K562 (cell line): ENCODE data around the gene GSDME. TPM values are rescaled to one million over a fixed set of nuclear protein-coding genes. Genes with fewer than 3 reads are reported as not detected.

Source experiments
- ATAC-seq: fragments of 200-7000 bp; cut with Tn5 transposase; 3 replicates; pipeline ENCODE4 v1.9.1; 2020; ENCODE audit warnings: moderate library complexity
- BruUV-seq: library from RNA; stranded (reverse); fragments of 400-500 nt; replicated peaks from 2 replicates; lab custom pipeline; 2021; lab: Mats Ljungman, UMichigan
- CTCF ChIA-PET: fragments of 300-600 bp; formaldehyde crosslinking; extraction: SDS; loops from one replicate; lab custom pipeline; 2021; ENCODE audit warnings: low intra/inter-chr PET ratio; lab: Yijun Ruan, JAX
- POLR2A ChIA-PET: fragments of 300-600, 350-650 bp; sonication (Branson Sonifier 250); formaldehyde crosslinking; extraction: SDS; loops from one replicate; lab custom pipeline; 2021; ENCODE audit warnings: antibody characterized with exemption, inconsistent platforms; lab: Yijun Ruan, JAX
- DNase-seq, 4 experiments: peaks; one replicate each; pipeline versions ENCODE4 v3.0.0 to v3.0.0-alpha.2; 2011 to 2018; ENCODE audit warnings: low spot score in 3 of 4, mixed read lengths in 3 of 4; ENCODE audit errors: extremely low read depth in 1 of 4
- FAIRE-seq: peaks from 2 replicates; lab custom pipeline; 2011; peaks lifted over from hg19 to GRCh38; lab: Jason Lieb, UNC
- H2AFZ ChIP-seq: 2 replicates; pipeline ENCODE4 v1.6.0; 2011; ENCODE audit warnings: low read depth, low read length, control low read depth, inconsistent platforms
- H3K27ac ChIP-seq: fragments of 200-600 bp; 3 replicates; pipeline ENCODE4 v1.8.0; 2011; ENCODE audit warnings: low read depth, mild to moderate bottlenecking, control low read depth, inconsistent platforms, low read length, moderate library complexity, mixed read lengths; ENCODE audit errors: extremely low read depth
- H3K27me3 ChIP-seq, 2 experiments: fragments of 300-600 bp in 1 of 2; 2 replicates in 1 of 2; 3 replicates in 1 of 2; pipeline versions ENCODE4 v1.6.0 to v1.8.0; 2011; ENCODE audit warnings: inconsistent platforms in 2 of 2, low read length in 2 of 2, mild to moderate bottlenecking in 1 of 2, mixed read lengths in 1 of 2, moderate library complexity in 1 of 2; ENCODE audit not compliant: control insufficient read depth in 2 of 2, insufficient read depth in 2 of 2
- H3K36me3 ChIP-seq: fragments of 300-600 bp; 3 replicates; pipeline ENCODE4 v1.8.0; 2011; ENCODE audit warnings: mild to moderate bottlenecking, low read length, inconsistent platforms; ENCODE audit not compliant: control insufficient read depth, insufficient read depth
- H3K4me1 ChIP-seq, 2 experiments: fragments of 200-600 bp in 1 of 2; replicated peaks in 1 of 2; 2 replicates in 1 of 2; 3 replicates in 1 of 2; pipeline versions ENCODE4 v1.5.1 to v1.8.0; 2011; ENCODE audit warnings: inconsistent platforms in 2 of 2, low read length in 2 of 2, mild to moderate bottlenecking in 1 of 2, mixed read lengths in 1 of 2, moderate library complexity in 1 of 2; ENCODE audit not compliant: control insufficient read depth in 2 of 2, insufficient read depth in 2 of 2
- H3K4me2 ChIP-seq: 2 replicates; pipeline ENCODE4 v1.6.1; 2011; ENCODE audit warnings: low read length, control low read depth, inconsistent platforms, mixed read lengths; ENCODE audit not compliant: insufficient read depth
- H3K4me3 ChIP-seq: fragments of 200-600 bp; sonication (generic), shearing (Covaris generic); 2 replicates; pipeline ENCODE4 v1.5.1; 2016; ENCODE audit warnings: control low read depth, inconsistent platforms
- H3K79me2 ChIP-seq: fragments of 200-600 bp; 3 replicates; pipeline ENCODE4 v1.8.0; 2011; ENCODE audit warnings: low read length, inconsistent platforms; ENCODE audit not compliant: control insufficient read depth, insufficient read depth
- H3K9ac ChIP-seq, 2 experiments: 2 replicates each; pipeline versions ENCODE4 v1.6.0 to v1.6.1; 2011; ENCODE audit warnings: low read depth in 2 of 2, low read length in 2 of 2, control low read depth in 1 of 2, inconsistent platforms in 1 of 2, mild to moderate bottlenecking in 1 of 2, mixed read lengths in 1 of 2; ENCODE audit not compliant: insufficient read depth in 1 of 2
- H3K9me1 ChIP-seq: one replicate; pipeline ENCODE4 v1.6.0; 2011; ENCODE audit warnings: inconsistent platforms, mild to moderate bottlenecking, low read length, moderate library complexity; ENCODE audit not compliant: control insufficient read depth, insufficient read depth
- H3K9me3 ChIP-seq: replicated peaks from 2 replicates; pipeline ENCODE4 v1.5.1; 2011; ENCODE audit warnings: low read depth, low read length, inconsistent platforms; ENCODE audit not compliant: control insufficient read depth, insufficient read depth
- H4K20me1 ChIP-seq: replicated peaks from 2 replicates; pipeline ENCODE4 v1.6.1; 2011; ENCODE audit warnings: low read length, inconsistent platforms, mixed read lengths; ENCODE audit not compliant: control insufficient read depth, insufficient read depth
- ATF1 ChIP-seq, 2 experiments: fragments of 450-650 bp in 1 of 2; IDR thresholded peaks; 2 replicates each; pipeline ENCODE4 v1.6.1; 2016; ENCODE audit warnings: missing compliant biosample characterization in 1 of 2, missing genetic modification characterization in 1 of 2
- ATF7 ChIP-seq: fragments of 450-650 bp; IDR thresholded peaks from 2 replicates; pipeline ENCODE4 v1.7.1; 2014; ENCODE audit warnings: mild to moderate bottlenecking, moderate library complexity
- BRD9 ChIP-seq: fragments of 450-650 bp; IDR thresholded peaks from 2 replicates; pipeline ENCODE4 v1.6.1; 2018; ENCODE audit warnings: low read depth; ENCODE audit not compliant: partially characterized antibody
- CAMTA2 ChIP-seq: fragments of 250-450 bp; sonication (Bioruptor Pico); conservative IDR thresholded peaks from 2 replicates; pipeline ENCODE4 v1.5.1; 2022
- CCAR2 ChIP-seq: fragments of 200-400 bp; formaldehyde crosslinking; IDR thresholded peaks from 2 replicates; pipeline ENCODE4 v1.6.1; 2017; ENCODE audit warnings: mild to moderate bottlenecking, low read depth, low read length
- CEBPG ChIP-seq, 3 experiments: fragments of 200-800 bp in 1 of 3; sonication (Bioruptor generic) in 1 of 3; sonication (generic) in 1 of 3; formaldehyde crosslinking in 1 of 3; IDR thresholded peaks in 2 of 3; conservative IDR thresholded peaks in 1 of 3; 2 replicates each; pipeline versions ENCODE4 v1.6.1 to v1.8.0; 2016 to 2022; ENCODE audit warnings: missing compliant biosample characterization in 2 of 3, missing genetic modification characterization in 2 of 3, mild to moderate bottlenecking in 1 of 3, missing genetic modification reagents in 1 of 3
- ELK3 ChIP-seq: fragments of 450-650 bp; formaldehyde crosslinking; IDR thresholded peaks from 2 replicates; pipeline ENCODE4 v1.4.0; 2020; ENCODE audit warnings: mild to moderate bottlenecking
- FOSL1 ChIP-seq: fragments of 200-800 bp; sonication (Bioruptor generic); conservative IDR thresholded peaks from 2 replicates; pipeline ENCODE4 v1.6.1; 2016; ENCODE audit warnings: missing genetic modification characterization, missing compliant biosample characterization
- GTF2E2 ChIP-seq: fragments of 200-800 bp; sonication (Bioruptor generic); IDR thresholded peaks from 2 replicates; pipeline ENCODE4 v1.6.1; 2016; ENCODE audit warnings: missing genetic modification characterization, missing compliant biosample characterization
- L3MBTL2 ChIP-seq: fragments of 450-650 bp; IDR thresholded peaks from 2 replicates; pipeline ENCODE4 v1.6.1; 2016; ENCODE audit warnings: mild to moderate bottlenecking, moderate library complexity
- LEF1 ChIP-seq: fragments of 450-650 bp; IDR thresholded peaks from 2 replicates; pipeline ENCODE4 v1.6.1; 2016; ENCODE audit warnings: mild to moderate bottlenecking
- NBN ChIP-seq: fragments of 450-650 bp; IDR thresholded peaks from 2 replicates; pipeline ENCODE4 v1.6.1; 2016; ENCODE audit warnings: low read depth, mild to moderate bottlenecking
- NCOA2 ChIP-seq, 2 experiments: fragments of 450-650 bp; IDR thresholded peaks; 2 replicates each; pipeline ENCODE4 v1.6.1; 2018; ENCODE audit warnings: mild to moderate bottlenecking in 2 of 2, moderate library complexity in 1 of 2; ENCODE audit not compliant: partially characterized antibody in 2 of 2
- NCOR1 ChIP-seq: fragments of 450-650 bp; IDR thresholded peaks from 2 replicates; pipeline ENCODE4 v1.6.1; 2016; ENCODE audit warnings: mild to moderate bottlenecking, moderate library complexity
- OTX1 ChIP-seq: fragments of 450-650 bp; formaldehyde crosslinking; IDR thresholded peaks from 2 replicates; pipeline ENCODE4 v1.4.0; 2022; ENCODE audit warnings: mild to moderate bottlenecking
- STAT5B ChIP-seq: fragments of 250-450 bp; sonication (Bioruptor Pico); IDR thresholded peaks from 2 replicates; pipeline ENCODE4 v1.8.0; 2021; ENCODE audit warnings: mild to moderate bottlenecking, inconsistent platforms
- TEAD2 ChIP-seq: fragments of 450-650 bp; IDR thresholded peaks from 2 replicates; pipeline ENCODE4 v1.6.1; 2016; ENCODE audit warnings: missing genetic modification characterization, control low read depth, missing compliant biosample characterization
- ZBTB17 ChIP-seq: fragments of 450-650 bp; formaldehyde crosslinking; IDR thresholded peaks from 2 replicates; pipeline ENCODE4 v1.4.0; 2020; ENCODE audit warnings: mild to moderate bottlenecking
- ZEB2 ChIP-seq: fragments of 450-650 bp; IDR thresholded peaks from 2 replicates; pipeline ENCODE4 v1.6.1; 2016
- ZNF23 ChIP-seq: fragments of 250-450 bp; sonication (Bioruptor Pico); IDR thresholded peaks from 2 replicates; pipeline ENCODE4 v1.4.0; 2020; ENCODE audit warnings: mild to moderate bottlenecking
- WGBS: fragments of 100-300 bp; shearing (Covaris generic); methylation state at CpG from one replicate; pipeline ENCODE4 v1.1.6; 2016; ENCODE audit warnings: low coverage, mixed read lengths; ENCODE audit not compliant: insufficient coverage; ENCODE audit errors: missing lambda C conversion rate; 5-methylcytosine and 5-hydroxymethylcytosine counted together
- in situ Hi-C: fragments of 300-500 bp; cut with MboI; formaldehyde crosslinking; loops from 4 replicates; pipeline ENCODE4 v1.15.0; 2018; ENCODE audit warnings: inconsistent platforms, mixed read lengths
- intact Hi-C: fragments of 100-400 bp; cut with micrococcal nuclease; formaldehyde crosslinking; loops from 2 replicates; pipeline ENCODE4 v1.14.2; 2022
- polyA plus RNA-seq, 8 experiments: library from polyadenylated mRNA; depleted of rRNA in 4 of 8; stranded (reverse) in 5 of 8; unstranded in 3 of 8; fragments of >200 nt; fragmentation: Nextera tagmentation in 2 of 8; fragmentation: Illumina TruSeq in 1 of 8; extraction: Ambion mirVana in 2 of 8; extraction: Trizol in 1 of 8; gene quantifications; 2 replicates each; pipeline versions ENCODE4 v1.2.1 to v1.2.3, GENCODE V29; 2011 to 2014; ENCODE audit warnings: inconsistent platforms in 1 of 8, missing spikeins in 1 of 8
- total RNA-seq, 7 experiments: library from RNA; depleted of rRNA in 6 of 7; stranded (reverse); fragments of >200 nt in 6 of 7; fragmentation: Illumina TruSeq in 2 of 7; extraction: Trizol in 2 of 7; gene quantifications; 2 replicates each; pipeline versions ENCODE4 v1.2.1 to v1.2.3, GENCODE V29; 2011 to 2021; ENCODE audit warnings: low replicate concordance in 1 of 7
- TF ChIP-seq, protein P1 (sequence below): sonication (generic); formaldehyde crosslinking; IDR thresholded peaks from 2 replicates; pipeline ENCODE4 v1.9.0; 2022; ENCODE audit warnings: mild to moderate bottlenecking, missing genetic modification reagents
- TF ChIP-seq, protein P2 (sequence below): fragments of 250-450 bp; sonication (Bioruptor Pico); IDR thresholded peaks from 2 replicates; pipeline ENCODE4 v1.5.1; 2021; ENCODE audit warnings: mild to moderate bottlenecking

The GSDME gene
- total and polyA plus RNA-seq, 9 of the 15 experiments (the other 6 are each of a cell fraction or from before 2014, with no cell fraction given) = 0.37 to 1.9 (median 0.62) TPM

DNA sequence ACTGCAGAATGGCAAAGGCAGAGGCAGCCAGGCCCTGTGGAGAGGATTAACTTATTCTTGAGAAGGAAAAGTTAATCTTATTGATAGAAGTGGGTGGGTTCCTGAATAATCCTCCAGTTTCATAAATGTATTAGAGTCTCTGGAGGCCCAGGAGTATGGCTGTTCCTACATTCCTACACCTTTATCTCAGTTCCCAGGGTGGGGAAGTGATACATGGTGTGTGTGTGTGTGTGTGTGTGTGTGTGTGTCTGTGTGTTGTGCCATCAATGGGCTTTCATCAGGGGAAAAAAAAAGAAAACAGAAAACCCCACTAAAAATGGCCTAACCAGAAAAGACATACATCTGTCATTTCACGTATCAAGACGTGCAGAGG, 22.0 kb upstream of the GSDME start:
- H4K20me1 ChIP-seq = no peaks in the 10 kb centered on the region
- H3K9me1 ChIP-seq = no peaks in the 10 kb centered on the region
- no peak overlapping the region for H3K4me3 ChIP-seq
- WGBS = 50% methylated on average over 2 of the region's 2 CpGs
- POLR2A ChIA-PET = interaction anchor here (0.6 to 4.5 kb wide), 6 partner anchors 10 to 168 kb away, joined by 3 to 20 read pairs (median 4); no protein-coding TSS in a partner anchor
- intact Hi-C loops (loop anchor here (2.0 kb wide), 1 partner anchor 16 kb away; no protein-coding TSS in a partner anchor), in situ Hi-C loops (no loop called here)
- no peak for FAIRE-seq
- H3K27me3 ChIP-seq = no peaks in the 10 kb centered on the region
- peaks cover 3 to 16% of the 10 kb centered on the region in 2 experiments; a peak in 3 of 5 replicates for H3K4me1 ChIP-seq
- no peaks in the 10 kb centered on the region for H3K9me3 ChIP-seq
- no peaks in the 10 kb centered on the region for H3K36me3 ChIP-seq
- CTCF ChIA-PET = no interaction called here
- H2AFZ ChIP-seq = peak overlapping the region; percentile 2
- H3K27ac ChIP-seq = peak overlapping the region; percentile 71; the same call in 2 of the 3 replicates
- peak overlapping the region; percentile 23; the same call in 1 of the 2 replicates for H3K4me2 ChIP-seq
- peak; percentile 35 for ATAC-seq
- H3K79me2 ChIP-seq = no peaks in the 10 kb centered on the region
- no peak for DNase-seq
- peak overlapping the region in 1 of 2 experiments; percentile 15; a peak in 1 of 4 replicates for H3K9ac ChIP-seq
- TSS peak; percentile 93 for BruUV-seq
- TF ChIP-seq ATF7 (peak; percentile 8; the same call in 1 of the 2 replicates), ELK3 (CRISPR knock-in tag) (no peak), TEAD2 (tag) (no peak), NCOA2 (IDR thresholded peaks at IDR 0.05; ENCODE audit: partially characterized antibody in 2 of 2) (peak in 1 of 2 experiments; percentile 4), CAMTA2 (CRISPR knock-in tag) (no peak), ZBTB17 (CRISPR knock-in tag) (no peak), BRD9 (no peak), NBN (peak; percentile 14; the same call in 1 of the 2 replicates), STAT5B (CRISPR knock-in tag) (no peak), GTF2E2 (tag) (peak; percentile 2; the same call in 1 of the 2 replicates), NCOR1 (0 out of 2 replicates have a peak, but pooled peaks have one; percentile 17), FOSL1 (tag) (peak; percentile 49), CCAR2 (no peak), LEF1 (0 out of 2 replicates have a peak, but pooled peaks have one; percentile 6), L3MBTL2 (no peak), ATF1 (CRISPR knock-in tag; IDR thresholded peaks at IDR 0.05) (no peak), ATF1 (tag; IDR thresholded peaks at IDR 0.05) (0 out of 2 replicates have a peak, but pooled peaks have one; percentile 4), CEBPG (CRISPR knock-in tag; IDR thresholded peaks at IDR 0.05) (no peak), CEBPG (tag; conservative IDR thresholded peaks at IDR 0.05 in 1 of 2, IDR thresholded peaks at IDR 0.05 in 1 of 2) (peak in 1 of 2 experiments; percentile 21; a peak in 3 of 4 replicates), ZEB2 (no peak), ZNF23 (no peak), OTX1 (CRISPR knock-in tag) (peak; percentile 9; the same call in 1 of the 2 replicates)
- TF ChIP-seq, protein P1, sequence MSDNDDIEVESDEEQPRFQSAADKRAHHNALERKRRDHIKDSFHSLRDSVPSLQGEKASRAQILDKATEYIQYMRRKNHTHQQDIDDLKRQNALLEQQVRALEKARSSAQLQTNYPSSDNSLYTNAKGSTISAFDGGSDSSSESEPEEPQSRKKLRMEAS = no peak
- TF ChIP-seq, protein P2, sequence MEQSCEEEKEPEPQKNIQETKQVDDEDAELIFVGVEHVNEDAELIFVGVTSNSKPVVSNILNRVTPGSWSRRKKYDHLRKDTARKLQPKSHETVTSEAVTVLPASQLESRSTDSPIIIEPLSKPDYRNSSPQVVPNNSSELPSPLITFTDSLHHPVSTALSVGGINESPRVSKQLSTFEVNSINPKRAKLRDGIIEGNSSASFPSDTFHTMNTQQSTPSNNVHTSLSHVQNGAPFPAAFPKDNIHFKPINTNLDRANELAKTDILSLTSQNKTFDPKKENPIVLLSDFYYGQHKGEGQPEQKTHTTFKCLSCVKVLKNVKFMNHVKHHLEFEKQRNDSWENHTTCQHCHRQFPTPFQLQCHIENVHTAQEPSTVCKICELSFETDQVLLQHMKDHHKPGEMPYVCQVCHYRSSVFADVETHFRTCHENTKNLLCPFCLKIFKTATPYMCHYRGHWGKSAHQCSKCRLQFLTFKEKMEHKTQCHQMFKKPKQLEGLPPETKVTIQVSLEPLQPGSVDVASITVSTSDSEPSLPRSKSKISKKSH (CRISPR knock-in tag) = no peak
